ENCODE measurements around the gene D2HGDH. TPM values are rescaled to one million over a fixed set of nuclear protein-coding genes. Genes with fewer than 3 reads are reported as not detected.

D2HGDH gene
- total and polyA plus RNA-seq, 2 experiments from 2014 or later = 3.7 to 17.3 TPM

GRCh38 chr2:241794250-241794823 is 59.9 kb downstream of the D2HGDH start:
- ATAC-seq = no peak
- Mint-ChIP-seq H3K36me3 (ENCODE audit: low read depth) (peaks cover 6% of the 10 kb centered on the region), H3K27ac (no peak overlapping the region), H3K27me3 (ENCODE audit: insufficient read depth, low read depth, poor library complexity) (peaks cover 2% of the 10 kb centered on the region), H3K9me3 (peaks cover 17% of the 10 kb centered on the region), H3K4me1 (peaks cover 18% of the 10 kb centered on the region), H3K4me3 (no peak overlapping the region)
- Histone ChIP-seq H3K4me2 (no peak overlapping the region), H4K20me1 (replicated peaks; ENCODE audit: insufficient read depth) (no peaks in the 10 kb centered on the region), H3K27me3 (ENCODE audit: insufficient read depth) (no peaks in the 10 kb centered on the region), H3K79me2 (replicated peaks; ENCODE audit: insufficient read depth) (no peaks in the 10 kb centered on the region), H3K4me1 (ENCODE audit: insufficient read depth) (peaks cover 11% of the 10 kb centered on the region; the same call in 1 of the 2 replicates), H3K9me2 (ENCODE audit: insufficient read depth) (no peaks in the 10 kb centered on the region), H2AFZ (no peak overlapping the region), H3K4me3 (no peak overlapping the region), H3F3A (replicated peaks; ENCODE audit: low read depth) (peaks cover 4% of the 10 kb centered on the region; the same call in 1 of the 2 replicates), H3K36me3 (ENCODE audit: insufficient read depth) (no peaks in the 10 kb centered on the region; the same call in 1 of the 2 replicates), H3K27ac (ENCODE audit: low read depth) (no peak overlapping the region)
- DNase-seq (ENCODE audit: low spot score) = no peak
- TF ChIP-seq STAT1 (IDR thresholded peaks at IDR 0.05; ENCODE audit: unreplicated experiment) (no peak), EZH2 (IDR thresholded peaks at IDR 0.05; ENCODE audit: low read depth, unreplicated experiment) (no peak), ETS1 (IDR thresholded peaks at IDR 0.05) (no peak), ZNF462 (CRISPR knock-in tag; IDR thresholded peaks at IDR 0.05) (no peak), POLR2AphosphoS5 (IDR thresholded peaks at IDR 0.05; ENCODE audit: low read depth) (no peak), EZH2phosphoT487 (IDR thresholded peaks at IDR 0.05; ENCODE audit: unreplicated experiment) (no peak), CTCF (conservative IDR thresholded peaks at IDR 0.05; ENCODE audit: low read depth in 2 of 2) (no peak), JUNB (IDR thresholded peaks at IDR 0.05; ENCODE audit: unreplicated experiment) (no peak), CREB1 (CRISPR knock-in tag; IDR thresholded peaks at IDR 0.05; ENCODE audit: low read depth) (no peak)
